ENCODE data around the gene TANGO6.

TANGO6 gene

GRCh38 chr16:69036399-69037091 lies 193.2 kb downstream of the TANGO6 start:
- TF ChIP-seq, protein P1, sequence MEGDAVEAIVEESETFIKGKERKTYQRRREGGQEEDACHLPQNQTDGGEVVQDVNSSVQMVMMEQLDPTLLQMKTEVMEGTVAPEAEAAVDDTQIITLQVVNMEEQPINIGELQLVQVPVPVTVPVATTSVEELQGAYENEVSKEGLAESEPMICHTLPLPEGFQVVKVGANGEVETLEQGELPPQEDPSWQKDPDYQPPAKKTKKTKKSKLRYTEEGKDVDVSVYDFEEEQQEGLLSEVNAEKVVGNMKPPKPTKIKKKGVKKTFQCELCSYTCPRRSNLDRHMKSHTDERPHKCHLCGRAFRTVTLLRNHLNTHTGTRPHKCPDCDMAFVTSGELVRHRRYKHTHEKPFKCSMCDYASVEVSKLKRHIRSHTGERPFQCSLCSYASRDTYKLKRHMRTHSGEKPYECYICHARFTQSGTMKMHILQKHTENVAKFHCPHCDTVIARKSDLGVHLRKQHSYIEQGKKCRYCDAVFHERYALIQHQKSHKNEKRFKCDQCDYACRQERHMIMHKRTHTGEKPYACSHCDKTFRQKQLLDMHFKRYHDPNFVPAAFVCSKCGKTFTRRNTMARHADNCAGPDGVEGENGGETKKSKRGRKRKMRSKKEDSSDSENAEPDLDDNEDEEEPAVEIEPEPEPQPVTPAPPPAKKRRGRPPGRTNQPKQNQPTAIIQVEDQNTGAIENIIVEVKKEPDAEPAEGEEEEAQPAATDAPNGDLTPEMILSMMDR (IDR thresholded peaks at IDR 0.05): no peak
- Histone ChIP-seq H3K27ac (no peak overlapping the region), H3K4me3 (ENCODE audit: low read depth in 1 of 2, low read length in 1 of 2) (no peak overlapping the region), H3K36me3 (peaks cover 11% of the 10 kb centered on the region), H3K9me3 (no peaks in the 10 kb centered on the region), H3K27me3 (no peaks in the 10 kb centered on the region), H3K4me1 (ENCODE audit: control insufficient read depth in 1 of 2, insufficient read depth in 1 of 2, low read depth in 1 of 2, low read length in 1 of 2) (no peaks in the 10 kb centered on the region)

GRCh38 chr16:69037373-69038160 lies 194.2 kb downstream of the TANGO6 start:
- Histone ChIP-seq H3K9me3 (no peaks in the 10 kb centered on the region), H3K4me3 (ENCODE audit: low read depth in 1 of 2, low read length in 1 of 2) (no peak overlapping the region), H3K27ac (no peak overlapping the region), H3K36me3 (peaks cover 19% of the 10 kb centered on the region), H3K27me3 (no peaks in the 10 kb centered on the region), H3K4me1 (ENCODE audit: control insufficient read depth in 1 of 2, insufficient read depth in 1 of 2, low read depth in 1 of 2, low read length in 1 of 2) (no peaks in the 10 kb centered on the region)
- TF ChIP-seq, protein P1 (IDR thresholded peaks at IDR 0.05): no peak

- no peak overlapping the region for H3K27ac ChIP-seq
Measured at GRCh38 chr16:69039333-69039941, 196.1 kb downstream of the TANGO6 start.

DNA sequence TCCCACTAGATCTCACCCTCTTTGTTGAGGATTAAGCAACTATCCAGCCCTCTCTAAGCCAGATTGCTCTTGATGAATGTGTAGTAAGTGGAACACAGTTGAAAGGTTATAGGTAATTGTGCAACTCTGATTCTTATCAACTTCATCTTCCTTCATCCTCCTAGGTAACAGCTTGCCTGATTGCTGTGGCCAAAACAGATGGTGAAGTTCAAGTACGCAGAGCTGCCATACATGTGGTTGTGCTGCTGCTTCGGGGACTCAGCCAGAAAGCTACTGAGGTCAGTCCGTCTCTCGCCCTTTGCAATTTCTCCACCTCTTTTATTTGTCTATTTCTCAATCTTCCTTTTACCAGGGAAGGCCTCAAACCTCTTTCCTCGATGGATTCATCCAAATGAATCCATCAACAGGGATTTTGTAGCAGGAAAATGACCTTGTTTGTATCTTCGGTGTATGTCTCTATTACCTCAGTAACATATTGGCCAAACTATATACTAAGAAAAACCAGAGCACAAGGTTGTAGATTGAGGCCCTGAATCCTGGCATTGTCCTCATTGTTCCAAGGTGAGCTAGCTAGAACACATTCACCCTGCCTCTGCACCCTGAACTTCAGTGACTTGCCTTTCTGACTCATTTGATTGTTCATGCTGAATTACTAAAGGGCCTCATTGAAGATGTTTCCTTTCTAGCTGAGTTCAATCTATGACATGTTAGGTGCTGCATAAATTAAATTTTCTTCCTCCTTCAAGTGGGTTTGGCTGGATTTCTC lies 197.0 kb downstream of the TANGO6 start:
- Histone ChIP-seq H3K9me3 (no peaks in the 10 kb centered on the region), H3K4me3 (ENCODE audit: low read depth in 1 of 2, low read length in 1 of 2) (no peak overlapping the region), H3K4me1 (ENCODE audit: control insufficient read depth in 1 of 2, insufficient read depth in 1 of 2, low read depth in 1 of 2, low read length in 1 of 2) (no peaks in the 10 kb centered on the region), H3K27ac (no peak overlapping the region), H3K36me3 (peaks cover 29% of the 10 kb centered on the region), H3K27me3 (no peaks in the 10 kb centered on the region)
- TF ChIP-seq, protein P1 (IDR thresholded peaks at IDR 0.05): no peak

More at GRCh38 chr16:69039333-69039941, 196.1 kb downstream of the TANGO6 start:
- H3K4me1 ChIP-seq (ENCODE audit: control insufficient read depth in 1 of 2, insufficient read depth in 1 of 2, low read depth in 1 of 2, low read length in 1 of 2): no peaks in the 10 kb centered on the region
- peaks cover 27% of the 10 kb centered on the region for H3K36me3 ChIP-seq
- H3K4me3 ChIP-seq (ENCODE audit: low read depth in 1 of 2, low read length in 1 of 2): no peak overlapping the region
- no peaks in the 10 kb centered on the region for H3K9me3 ChIP-seq
- H3K27me3 ChIP-seq: no peaks in the 10 kb centered on the region
- TF ChIP-seq, protein P1 (IDR thresholded peaks at IDR 0.05): no peak
